ENCODE results near the gene EEIG2. TPM values are rescaled to one million over a fixed set of nuclear protein-coding genes. Genes with fewer than 3 reads are reported as not detected.

Gene EEIG2
- total and polyA plus RNA-seq, 2 donors (not counting 1 experiment from before 2014, with no cell fraction given), result 4.4 to 13.6 TPM

GRCh38 chr1:108590957-108591356 lies 31.1 kb downstream of the EEIG2 start:
- DNase-seq, result peak; percentile 20

GRCh38 chr1:108591466-108591865 lies 31.6 kb downstream of the EEIG2 start:
- 76% methylated on average over 3 of the region's 4 CpGs for WGBS (ENCODE audit: insufficient coverage)
- Histone ChIP-seq H3K4me1 (ENCODE audit: control insufficient read depth in 2 of 2, insufficient read depth in 2 of 2, low read length in 2 of 2) (peaks cover 12 to 15% of the 10 kb centered on the region in 2 donors), H3K79me2 (ENCODE audit: control insufficient read depth, insufficient read depth, low read length) (peaks cover 68% of the 10 kb centered on the region), H3K27ac (ENCODE audit: low read length in 2 of 2) (no peak overlapping the region), H3K9ac (ENCODE audit: low read length) (no peak overlapping the region), H3K36me3 (replicated peaks in 1 of 2; ENCODE audit: control extremely low read depth in 1 of 2, control insufficient read depth in 1 of 2, extremely low read depth in 1 of 2, insufficient read depth in 2 of 2, low read length in 1 of 2) (no peaks in the 10 kb centered on the region), H4K20me1 (ENCODE audit: control insufficient read depth, insufficient read depth, low read length, poor library complexity, severe bottlenecking) (peaks cover 38% of the 10 kb centered on the region), H3K9me3 (ENCODE audit: control extremely low read depth in 1 of 3, control insufficient read depth in 2 of 3, insufficient read depth in 1 of 3, low read length in 2 of 3) (no peaks in the 10 kb centered on the region), H2AFZ (ENCODE audit: insufficient read depth, low read depth, low read length, poor library complexity, severe bottlenecking) (no peak overlapping the region), H3K4me3 (ENCODE audit: control extremely low read depth in 1 of 5, extremely low read depth in 1 of 5, insufficient read depth in 1 of 5, low read depth in 2 of 5, low read length in 4 of 5) (no peak overlapping the region), H3K27me3 (replicated peaks in 1 of 4; ENCODE audit: control extremely low read depth in 1 of 4, control insufficient read depth in 3 of 4, insufficient read depth in 4 of 4, low read length in 3 of 4) (no peaks in the 10 kb centered on the region), H3K4me2 (replicated peaks; ENCODE audit: low read depth, low read length, poor library complexity, severe bottlenecking) (peak overlapping the region; percentile 0)
- H3K9me3 Mint-ChIP-seq (ENCODE audit: insufficient read depth), result no peaks in the 10 kb centered on the region
- H3K4me1 Mint-ChIP-seq, result peaks cover 22% of the 10 kb centered on the region
- no peak for TF ChIP-seq EZH2 (IDR thresholded peaks at IDR 0.05; ENCODE audit: borderline replicate concordance, insufficient read depth, low read depth, low read length, poor library complexity, severe bottlenecking)
- no peak for TF ChIP-seq CTCF (IDR thresholded peaks at IDR 0.05)
- intact Hi-C loops (cut with micrococcal nuclease), result no loop called here
- DNase-seq (no peak), ATAC-seq (ENCODE audit: low read depth) (no peak)
- H3K27ac Mint-ChIP-seq, result no peak overlapping the region
- CTCF ChIA-PET, result interaction anchor here (0.5 to 3.2 kb wide), 2 partner anchors 9 to 31 kb away, joined by 3 to 10 read pairs; partner anchors contain the start of gene EEIG2
- peak overlapping the region; percentile 9 for H3K4me3 Mint-ChIP-seq
- POLR2A ChIA-PET, result no interaction called here
- H3K27me3 Mint-ChIP-seq, result no peaks in the 10 kb centered on the region

More at GRCh38 chr1:108590957-108591356, 31.1 kb downstream of the EEIG2 start:
- Mint-ChIP-seq H3K4me3 (no peak overlapping the region), H3K9me3 (ENCODE audit: insufficient read depth) (no peaks in the 10 kb centered on the region), H3K4me1 (peaks cover 24% of the 10 kb centered on the region), H3K27ac (no peak overlapping the region), H3K27me3 (no peaks in the 10 kb centered on the region)
- Histone ChIP-seq H3K27ac (ENCODE audit: low read length in 2 of 2) (no peak overlapping the region), H4K20me1 (ENCODE audit: control insufficient read depth, insufficient read depth, low read length, poor library complexity, severe bottlenecking) (peaks cover 33% of the 10 kb centered on the region), H3K27me3 (replicated peaks in 1 of 4; ENCODE audit: control extremely low read depth in 1 of 4, control insufficient read depth in 3 of 4, insufficient read depth in 4 of 4, low read length in 3 of 4) (no peaks in the 10 kb centered on the region), H3K4me1 (ENCODE audit: control insufficient read depth in 2 of 2, insufficient read depth in 2 of 2, low read length in 2 of 2) (peaks cover 12 to 15% of the 10 kb centered on the region in 2 donors), H2AFZ (ENCODE audit: insufficient read depth, low read depth, low read length, poor library complexity, severe bottlenecking) (no peak overlapping the region), H3K9me3 (ENCODE audit: control extremely low read depth in 1 of 3, control insufficient read depth in 2 of 3, insufficient read depth in 1 of 3, low read length in 2 of 3) (no peaks in the 10 kb centered on the region), H3K9ac (ENCODE audit: low read length) (no peak overlapping the region), H3K79me2 (ENCODE audit: control insufficient read depth, insufficient read depth, low read length) (peaks cover 68% of the 10 kb centered on the region), H3K4me3 (ENCODE audit: control extremely low read depth in 1 of 5, extremely low read depth in 1 of 5, insufficient read depth in 1 of 5, low read depth in 2 of 5, low read length in 4 of 5) (no peak overlapping the region), H3K4me2 (replicated peaks; ENCODE audit: low read depth, low read length, poor library complexity, severe bottlenecking) (no peak overlapping the region), H3K36me3 (replicated peaks in 1 of 2; ENCODE audit: control extremely low read depth in 1 of 2, control insufficient read depth in 1 of 2, extremely low read depth in 1 of 2, insufficient read depth in 2 of 2, low read length in 1 of 2) (no peaks in the 10 kb centered on the region)
- intact Hi-C loops (cut with micrococcal nuclease), result no loop called here
- TF ChIP-seq EZH2 (IDR thresholded peaks at IDR 0.05; ENCODE audit: borderline replicate concordance, insufficient read depth, low read depth, low read length, poor library complexity, severe bottlenecking) (no peak), CTCF (IDR thresholded peaks at IDR 0.05) (no peak)
- ChIA-PET POLR2A (no interaction called here), CTCF (interaction anchor here (3.2 kb wide), 1 partner anchor 30 kb away, joined by 10 read pairs; the partner anchor contains the start of gene EEIG2)
- peak; percentile 14 for ATAC-seq (ENCODE audit: low read depth)
- WGBS (ENCODE audit: insufficient coverage), result no CpG with 5 or more reads among the region's 3 CpGs
